ENCODE data around the gene LRRC63.
A peak's percentile ranks its signal among the peaks of the same experiment; 100 is the strongest.
"Not testable (repeated sequence)": the region's sequence is repeated elsewhere in the genome, so short reads cannot be mapped to it uniquely, and the experiment has no call there.

The LRRC63 gene

DNA sequence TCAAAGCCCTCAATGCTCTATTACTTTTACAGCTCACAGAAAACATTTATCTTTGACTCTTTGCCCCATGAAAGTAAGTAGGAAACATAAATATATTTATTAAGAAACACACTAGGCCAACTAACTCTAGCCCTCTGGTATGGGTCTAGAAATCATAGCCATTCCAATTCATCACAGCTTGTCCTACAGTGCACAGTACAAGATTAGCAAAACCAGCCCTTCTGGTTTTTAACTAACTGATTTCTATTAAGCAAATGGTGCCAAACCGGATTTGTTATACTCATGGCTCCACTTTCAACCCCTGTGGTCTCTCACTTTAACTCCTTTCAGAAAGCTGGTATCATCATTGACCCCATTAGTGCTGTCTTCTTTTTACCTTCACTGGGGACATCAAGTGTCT is 5.6 kb upstream of the LRRC63 start:
- H3K27me3 ChIP-seq (replicated peaks), result peaks cover 3% of the 10 kb centered on the region
- no peak for TF ChIP-seq CTCF (IDR thresholded peaks at IDR 0.05; ENCODE audit: low read depth, low read length, missing control alignments)
- in situ Hi-C loops (cut with HindIII; ENCODE audit: low pct_ligation_motif_present, low sequenced_read_pairs), result no loop called here
- H3K36me3 ChIP-seq (replicated peaks), result no peaks in the 10 kb centered on the region
- DNase-seq, result no peak
- no peak overlapping the region for H3K27ac ChIP-seq
- H3K4me3 ChIP-seq (ENCODE audit: low read depth, low read length), result no peak overlapping the region

DNA sequence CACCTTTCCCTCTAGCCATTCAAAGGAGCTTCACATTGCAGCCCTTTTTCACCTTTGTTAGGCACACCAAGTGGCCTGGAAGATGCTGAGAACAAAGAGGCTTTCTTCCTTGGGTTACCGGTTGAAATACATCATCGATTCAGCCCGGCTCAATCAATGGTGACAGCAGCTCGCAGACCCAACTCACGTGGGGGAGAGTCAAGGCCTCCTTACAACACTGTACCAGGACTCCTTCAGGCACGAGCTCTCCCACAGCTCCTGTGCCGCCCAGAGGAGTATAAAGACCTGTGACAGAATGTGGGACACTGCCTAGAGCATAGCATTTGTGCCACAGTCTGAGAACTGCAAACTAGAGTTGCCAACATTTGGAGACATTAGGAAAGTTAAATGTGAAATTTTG is 3.9 kb upstream of the LRRC63 start:
- TF ChIP-seq CTCF (IDR thresholded peaks at IDR 0.05; ENCODE audit: low read depth, low read length, missing control alignments), result no peak
- H3K4me3 ChIP-seq (ENCODE audit: low read depth, low read length), result no peak overlapping the region
- no peaks in the 10 kb centered on the region for H3K36me3 ChIP-seq (replicated peaks)
- in situ Hi-C loops (cut with HindIII; ENCODE audit: low pct_ligation_motif_present, low sequenced_read_pairs), result no loop called here
- H3K27ac ChIP-seq, result no peak overlapping the region
- peaks cover 3% of the 10 kb centered on the region for H3K27me3 ChIP-seq (replicated peaks)
- no peak for DNase-seq

GRCh38 chr13:46210362-46211083 is 1.2 kb upstream of the LRRC63 start:
- Histone ChIP-seq H3K27ac (no peak overlapping the region), H3K27me3 (replicated peaks) (peaks cover 3% of the 10 kb centered on the region), H3K4me3 (ENCODE audit: low read depth, low read length) (no peak overlapping the region), H3K36me3 (replicated peaks) (no peaks in the 10 kb centered on the region)
- DNase-seq, result no peak
- TF ChIP-seq CTCF (IDR thresholded peaks at IDR 0.05; ENCODE audit: low read depth, low read length, missing control alignments), result no peak
- in situ Hi-C loops (cut with HindIII; ENCODE audit: low pct_ligation_motif_present, low sequenced_read_pairs), result no loop called here

- Histone ChIP-seq H3K36me3 (replicated peaks) (no peaks in the 10 kb centered on the region), H3K27me3 (replicated peaks) (peaks cover 3% of the 10 kb centered on the region), H3K4me3 (ENCODE audit: low read depth, low read length) (peak overlapping the region; percentile 61), H3K27ac (no peak overlapping the region)
- in situ Hi-C loops (cut with HindIII; ENCODE audit: low pct_ligation_motif_present, low sequenced_read_pairs), result no loop called here
- TF ChIP-seq CTCF (IDR thresholded peaks at IDR 0.05; ENCODE audit: low read depth, low read length, missing control alignments), result no peak
- DNase-seq, result no peak
Measured at GRCh38 chr13:46211116-46211482, 629 bp upstream of the LRRC63 start.

DNA sequence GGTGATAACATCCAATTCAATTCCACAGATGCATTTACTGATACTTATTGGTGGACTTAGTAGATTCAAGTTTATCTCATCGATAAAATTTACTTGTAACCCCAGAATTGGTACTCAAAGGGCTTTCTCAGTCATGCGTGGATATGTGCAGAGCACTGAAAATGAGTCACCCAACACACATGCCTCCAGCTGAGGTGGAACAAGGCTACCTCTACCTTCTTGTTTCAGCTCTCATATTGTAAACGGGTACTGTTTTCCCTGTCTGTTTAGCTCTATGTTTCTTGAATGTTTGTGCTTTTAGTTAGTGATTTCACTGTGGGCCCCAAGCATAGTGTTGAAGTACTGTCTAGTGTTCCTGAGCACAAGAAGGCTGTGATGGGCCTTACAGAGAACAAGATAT is 1.5 kb downstream of the LRRC63 start:
- H3K36me3 ChIP-seq (replicated peaks), result no peaks in the 10 kb centered on the region
- no peak overlapping the region for H3K27ac ChIP-seq
- peaks cover 3% of the 10 kb centered on the region for H3K27me3 ChIP-seq (replicated peaks)
- no peak for TF ChIP-seq CTCF (IDR thresholded peaks at IDR 0.05; ENCODE audit: low read depth, low read length, missing control alignments)
- H3K4me3 ChIP-seq (ENCODE audit: low read depth, low read length), result no peak overlapping the region
- no peak for DNase-seq
- in situ Hi-C loops (cut with HindIII; ENCODE audit: low pct_ligation_motif_present, low sequenced_read_pairs), result no loop called here

DNA sequence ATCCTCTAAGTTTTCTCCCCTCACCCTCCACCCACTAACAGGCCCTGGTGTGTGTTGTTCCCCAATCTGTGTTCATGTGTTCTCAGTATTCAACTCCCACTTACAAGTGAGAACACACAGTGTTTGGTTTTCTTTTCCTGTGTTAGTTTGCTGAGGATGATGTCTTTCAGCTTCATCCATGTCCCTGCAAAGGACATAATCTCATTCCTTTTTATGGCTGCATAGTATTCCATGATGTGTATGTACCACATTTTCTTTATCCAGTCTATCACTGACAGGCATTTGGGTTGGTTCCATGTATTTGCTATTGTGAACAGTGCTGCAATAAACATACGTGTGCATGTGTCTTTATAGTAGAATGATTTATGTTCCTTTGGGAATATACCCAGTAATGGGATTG is 3.0 kb downstream of the LRRC63 start:
- H3K27ac ChIP-seq; DNase-seq; in situ Hi-C loops (cut with HindIII; ENCODE audit: low pct_ligation_motif_present, low sequenced_read_pairs); H3K36me3 ChIP-seq (replicated peaks); H3K27me3 ChIP-seq (replicated peaks); H3K4me3 ChIP-seq (ENCODE audit: low read depth, low read length): not testable (repeated sequence)

DNA sequence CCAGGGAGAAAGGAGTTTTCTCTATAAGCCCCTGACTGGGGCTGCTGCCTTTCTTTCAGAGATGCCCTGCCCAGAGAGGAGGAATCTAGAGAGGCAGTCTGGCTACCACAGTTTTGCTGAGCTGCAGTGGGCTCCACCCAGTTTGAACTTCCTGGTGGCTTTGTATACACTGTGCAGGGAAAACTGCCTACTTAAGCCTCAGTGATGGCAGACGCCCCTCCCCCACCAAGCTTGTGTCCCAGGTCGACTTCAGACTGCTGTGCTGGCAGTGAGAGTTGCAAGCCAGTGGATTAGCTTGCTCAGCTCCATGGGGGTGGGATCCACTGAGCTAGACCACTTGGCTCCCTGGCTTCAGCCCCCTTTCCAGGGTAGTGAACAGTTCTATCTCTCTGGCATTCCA is 8.5 kb downstream of the LRRC63 start:
- in situ Hi-C loops (cut with HindIII; ENCODE audit: low pct_ligation_motif_present, low sequenced_read_pairs); H3K27ac ChIP-seq; H3K27me3 ChIP-seq (replicated peaks); H3K4me3 ChIP-seq (ENCODE audit: low read depth, low read length); DNase-seq; H3K36me3 ChIP-seq (replicated peaks): not testable (repeated sequence)
